OCI-LY3 (cell line): ENCODE data around the gene ERBB4.

Experiments
- EZH2phosphoT487 ChIP-seq: fragments of 200-600 bp; shearing (Covaris generic); IDR thresholded peaks from 2 replicates; pipeline ENCODE4 v1.6.1; 2018; ENCODE audit warnings: antibody characterized with exemption, mixed run types, low read depth
- TF ChIP-seq, protein P1 (sequence below): fragments of 200-600, 300-600 bp; sonication (generic); IDR thresholded peaks from 2 replicates; pipeline ENCODE4 v1.5.1; 2014; ENCODE audit warnings: antibody characterized with exemption, low read length, low read depth

DNA sequence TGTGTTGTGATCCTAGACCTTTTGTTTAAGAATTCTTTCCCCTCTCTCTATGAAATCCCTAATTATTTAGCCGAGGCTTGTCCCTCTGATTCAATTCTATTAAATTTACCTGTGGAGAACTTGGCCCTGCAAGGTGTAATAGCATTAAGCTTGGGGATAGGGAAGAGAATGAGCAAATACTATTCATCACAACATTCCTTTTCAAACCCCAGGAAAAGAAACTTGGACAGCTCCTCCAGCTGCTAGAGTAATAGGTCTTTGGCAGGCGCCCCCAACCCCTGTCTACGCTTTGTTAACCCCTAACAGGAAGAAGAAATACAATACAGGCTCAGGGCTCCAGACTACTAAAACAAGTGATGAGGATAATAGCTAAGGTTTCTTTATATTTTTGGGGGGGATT is 1025.2 kb downstream of the ERBB4 start:
- TF ChIP-seq, protein P1, sequence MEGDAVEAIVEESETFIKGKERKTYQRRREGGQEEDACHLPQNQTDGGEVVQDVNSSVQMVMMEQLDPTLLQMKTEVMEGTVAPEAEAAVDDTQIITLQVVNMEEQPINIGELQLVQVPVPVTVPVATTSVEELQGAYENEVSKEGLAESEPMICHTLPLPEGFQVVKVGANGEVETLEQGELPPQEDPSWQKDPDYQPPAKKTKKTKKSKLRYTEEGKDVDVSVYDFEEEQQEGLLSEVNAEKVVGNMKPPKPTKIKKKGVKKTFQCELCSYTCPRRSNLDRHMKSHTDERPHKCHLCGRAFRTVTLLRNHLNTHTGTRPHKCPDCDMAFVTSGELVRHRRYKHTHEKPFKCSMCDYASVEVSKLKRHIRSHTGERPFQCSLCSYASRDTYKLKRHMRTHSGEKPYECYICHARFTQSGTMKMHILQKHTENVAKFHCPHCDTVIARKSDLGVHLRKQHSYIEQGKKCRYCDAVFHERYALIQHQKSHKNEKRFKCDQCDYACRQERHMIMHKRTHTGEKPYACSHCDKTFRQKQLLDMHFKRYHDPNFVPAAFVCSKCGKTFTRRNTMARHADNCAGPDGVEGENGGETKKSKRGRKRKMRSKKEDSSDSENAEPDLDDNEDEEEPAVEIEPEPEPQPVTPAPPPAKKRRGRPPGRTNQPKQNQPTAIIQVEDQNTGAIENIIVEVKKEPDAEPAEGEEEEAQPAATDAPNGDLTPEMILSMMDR = no peak
- TF ChIP-seq EZH2phosphoT487 = no peak
